CD4-positive, alpha-beta T cell treated with Interferon alpha-2 for 1 hour (primary cell): Measurements from ENCODE around the gene CDYL2.
"Not testable (repeated sequence)": the region's sequence is repeated elsewhere in the genome, so short reads cannot be mapped to it uniquely, and the experiment has no call there.

Experiments
- DNase-seq, 2 donors: peaks; one replicate each; pipeline ENCODE4 v3.0.0-alpha.2; 2020 to 2022

Gene CDYL2

GRCh38 chr16:80806927-80807340 is 2.5 kb upstream of the CDYL2 start:
- DNase-seq = peak; percentile 26 to 47

- no peak for DNase-seq
These were observed 1.9 kb upstream of the CDYL2 start for GRCh38 chr16:80806289-80806688.

GRCh38 chr16:80804056-80804525 is 307 bp downstream of the CDYL2 start:
- DNase-seq = peak; percentile 50 to 69

GRCh38 chr16:80803339-80804055 is 901 bp downstream of the CDYL2 start:
- DNase-seq = peak; percentile 36 to 57

GRCh38 chr16:80802902-80803301 is 1.5 kb downstream of the CDYL2 start:
- no peak for DNase-seq

- DNase-seq = no peak
These were observed 2.3 kb downstream of the CDYL2 start for GRCh38 chr16:80802138-80802537.

- no peak for DNase-seq
These were observed 10.3 kb downstream of the CDYL2 start for GRCh38 chr16:80794071-80794470.

- no peak for DNase-seq
These were observed 12.4 kb downstream of the CDYL2 start for GRCh38 chr16:80792031-80792430.

GRCh38 chr16:80791411-80791810 is 13.0 kb downstream of the CDYL2 start:
- no peak for DNase-seq

GRCh38 chr16:80790751-80791150 is 13.6 kb downstream of the CDYL2 start:
- DNase-seq = no peak

- DNase-seq = no peak
These were observed 16.4 kb downstream of the CDYL2 start for GRCh38 chr16:80788027-80788426.

- DNase-seq = not testable (repeated sequence)
These were observed 17.8 kb downstream of the CDYL2 start for GRCh38 chr16:80786561-80786960.

- no peak for DNase-seq
These were observed 19.4 kb downstream of the CDYL2 start for GRCh38 chr16:80784951-80785350.

GRCh38 chr16:80778703-80779102 is 25.7 kb downstream of the CDYL2 start:
- DNase-seq = no peak

GRCh38 chr16:80776856-80777255 is 27.5 kb downstream of the CDYL2 start:
- DNase-seq = no peak

GRCh38 chr16:80775450-80775849 is 28.9 kb downstream of the CDYL2 start:
- no peak for DNase-seq

GRCh38 chr16:80766798-80767197 is 37.6 kb downstream of the CDYL2 start:
- no peak for DNase-seq

GRCh38 chr16:80759419-80760162 is 44.8 kb downstream of the CDYL2 start:
- DNase-seq = no peak

- no peak for DNase-seq
These were observed 49.9 kb downstream of the CDYL2 start for GRCh38 chr16:80754476-80754875.

GRCh38 chr16:80752541-80752940 is 51.9 kb downstream of the CDYL2 start:
- DNase-seq = no peak

GRCh38 chr16:80751167-80751566 is 53.2 kb downstream of the CDYL2 start:
- DNase-seq = no peak

- no peak for DNase-seq
These were observed 58.2 kb downstream of the CDYL2 start for GRCh38 chr16:80746231-80746630.

- no peak for DNase-seq
These were observed 59.5 kb downstream of the CDYL2 start for GRCh38 chr16:80744856-80745255.

GRCh38 chr16:80743772-80744171 is 60.6 kb downstream of the CDYL2 start:
- no peak for DNase-seq
